Caco-2 (cell line): ENCODE data around the gene KRTAP3-1. TPM values are rescaled to one million over a fixed set of nuclear protein-coding genes. Genes with fewer than 3 reads are reported as not detected.
A peak's percentile ranks its signal among the peaks of the same experiment; 100 is the strongest.

Source experiments
- BruUV-seq: library from RNA; stranded (reverse); fragments of 400-500 nt; replicated peaks from 2 replicates; lab custom pipeline; 2021; lab: Mats Ljungman, UMichigan
- CTCF ChIA-PET: fragments of 300-600 bp; sonication (Branson Sonifier 250); formaldehyde crosslinking; loops from one replicate; lab custom pipeline; 2022; ENCODE audit warnings: antibody characterized with exemption; lab: Charles Lee
- POLR2A ChIA-PET: fragments of 300-600 bp; sonication (Branson Sonifier 250); formaldehyde crosslinking; loops from one replicate; lab custom pipeline; 2022; ENCODE audit warnings: antibody characterized with exemption; lab: Charles Lee
- DNase-seq, 2 experiments: peaks; one replicate each; pipeline versions ENCODE4 v3.0.0 to v3.0.0-alpha.2; 2020 to 2022
- H3K27me3 ChIP-seq: replicated peaks from 2 replicates; pipeline ENCODE4 v1.6.0; 2011; ENCODE audit warnings: low read length; ENCODE audit not compliant: control insufficient read depth, insufficient read depth
- H3K36me3 ChIP-seq: 2 replicates; pipeline ENCODE4 v1.5.1; 2011; ENCODE audit warnings: low read length; ENCODE audit not compliant: control insufficient read depth, insufficient read depth
- H3K4me1 ChIP-seq: fragments of 250-450 bp; sonication (Bioruptor Pico); 2 replicates; pipeline ENCODE4 v1.5.1; 2020; ENCODE audit warnings: mild to moderate bottlenecking
- H3K4me3 ChIP-seq: 2 replicates; pipeline ENCODE4 v1.5.1; 2011; ENCODE audit warnings: low read depth, mild to moderate bottlenecking, control low read depth, low read length
- H3K9me3 ChIP-seq: fragments of 250-450 bp; sonication (Bioruptor Pico); 2 replicates; pipeline ENCODE4 v1.5.1; 2020; ENCODE audit warnings: mild to moderate bottlenecking, moderate library complexity
- H3K27ac Mint-ChIP-seq: one replicate; pipeline ENCODE4 v1.8.0; 2022; ENCODE audit warnings: mixed read lengths; ENCODE audit not compliant: unreplicated experiment
- H3K27me3 Mint-ChIP-seq: one replicate; pipeline ENCODE4 v1.8.0; 2022; ENCODE audit warnings: mixed read lengths; ENCODE audit not compliant: insufficient read depth, unreplicated experiment
- H3K36me3 Mint-ChIP-seq: one replicate; pipeline ENCODE4 v1.8.0; 2022; ENCODE audit warnings: mild to moderate bottlenecking, mixed read lengths; ENCODE audit not compliant: insufficient read depth, unreplicated experiment
- H3K4me1 Mint-ChIP-seq: one replicate; pipeline ENCODE4 v1.8.0; 2022; ENCODE audit warnings: low read depth, mixed read lengths; ENCODE audit not compliant: unreplicated experiment
- H3K4me3 Mint-ChIP-seq: one replicate; pipeline ENCODE4 v1.8.0; 2022; ENCODE audit warnings: mild to moderate bottlenecking, moderate library complexity, mixed read lengths; ENCODE audit not compliant: unreplicated experiment
- H3K9me3 Mint-ChIP-seq: one replicate; pipeline ENCODE4 v1.8.0; 2022; ENCODE audit warnings: mixed read lengths; ENCODE audit not compliant: unreplicated experiment
- CTCF ChIP-seq, 2 experiments: fragments of 200-600 bp in 1 of 2; IDR thresholded peaks; 1 replicate in 1 of 2; 2 replicates in 1 of 2; pipeline versions ENCODE4 v1.5.1 to v1.8.0; 2011 to 2022; ENCODE audit warnings: antibody characterized with exemption in 1 of 2, control low read depth in 1 of 2, inconsistent platforms in 1 of 2, low read depth in 1 of 2, low read length in 1 of 2, mild to moderate bottlenecking in 1 of 2, moderate library complexity in 1 of 2; ENCODE audit not compliant: insufficient read depth in 1 of 2, severe bottlenecking in 1 of 2, unreplicated experiment in 1 of 2
- intact Hi-C: fragments of 100-400 bp; cut with micrococcal nuclease; formaldehyde crosslinking; loops from one replicate; pipeline ENCODE4 v1.10.0; 2022; ENCODE audit not compliant: unreplicated experiment
- total RNA-seq: library from RNA; stranded (reverse); gene quantifications from 2 replicates; pipeline ENCODE4 v1.2.3, GENCODE V29; 2022

Gene KRTAP3-1
- total RNA-seq, 1 experiment from 2014 or later, result 7.4 TPM

- Histone ChIP-seq H3K27me3 (no peaks in the 10 kb centered on the region), H3K9me3 (peaks cover 12% of the 10 kb centered on the region; the same call in 1 of the 2 replicates), H3K4me1 (peaks cover 58% of the 10 kb centered on the region), H3K36me3 (no peaks in the 10 kb centered on the region), H3K4me3 (no peak overlapping the region)
- Mint-ChIP-seq H3K27me3 (no peaks in the 10 kb centered on the region), H3K9me3 (peaks cover 37% of the 10 kb centered on the region), H3K27ac (peak overlapping the region; percentile 69), H3K4me3 (no peak overlapping the region), H3K36me3 (peaks cover 14% of the 10 kb centered on the region), H3K4me1 (peaks cover 48% of the 10 kb centered on the region)
- intact Hi-C loops, result no loop called here
- no peak for DNase-seq
- no TSS peak for BruUV-seq
- POLR2A ChIA-PET, result no interaction called here
- CTCF ChIA-PET, result no interaction called here
- TF ChIP-seq CTCF (IDR thresholded peaks at IDR 0.05; ENCODE audit: insufficient read depth in 1 of 2, low read depth in 1 of 2, low read length in 1 of 2, severe bottlenecking in 1 of 2, unreplicated experiment in 1 of 2), result no peak
Observed at GRCh38 chr17:41012326-41013120, 3.6 kb upstream of the KRTAP3-1 start.

- peak overlapping the region; percentile 66 for H3K27ac Mint-ChIP-seq
- no peaks in the 10 kb centered on the region for H3K27me3 ChIP-seq
- peaks cover 43% of the 10 kb centered on the region for H3K4me1 Mint-ChIP-seq
- ChIA-PET CTCF (no interaction called here), POLR2A (interaction anchor here (1.7 kb wide), 1 partner anchor 48 kb away, joined by 10 read pairs; no protein-coding TSS in a partner anchor)
- BruUV-seq, result no TSS peak
- no peak overlapping the region for H3K4me3 ChIP-seq
- intact Hi-C loops, result no loop called here
- no peak for TF ChIP-seq CTCF (IDR thresholded peaks at IDR 0.05; ENCODE audit: insufficient read depth in 1 of 2, low read depth in 1 of 2, low read length in 1 of 2, severe bottlenecking in 1 of 2, unreplicated experiment in 1 of 2)
- no peaks in the 10 kb centered on the region for H3K36me3 ChIP-seq
- H3K4me1 ChIP-seq, result peaks cover 48% of the 10 kb centered on the region
- H3K9me3 ChIP-seq, result peaks cover 12% of the 10 kb centered on the region; the same call in 1 of the 2 replicates
- no peaks in the 10 kb centered on the region for H3K27me3 Mint-ChIP-seq
- DNase-seq, result no peak
- peaks cover 20% of the 10 kb centered on the region for H3K36me3 Mint-ChIP-seq
- no peak overlapping the region for H3K4me3 Mint-ChIP-seq
- H3K9me3 Mint-ChIP-seq, result peaks cover 34% of the 10 kb centered on the region
Observed at GRCh38 chr17:41010441-41010840, 1.5 kb upstream of the KRTAP3-1 start.

GRCh38 chr17:41009936-41010335 lies 1.0 kb upstream of the KRTAP3-1 start:
- ChIA-PET POLR2A (interaction anchor here (1.7 kb wide), 1 partner anchor 49 kb away, joined by 10 read pairs; no protein-coding TSS in a partner anchor), CTCF (no interaction called here)
- no peak for TF ChIP-seq CTCF (IDR thresholded peaks at IDR 0.05; ENCODE audit: insufficient read depth in 1 of 2, low read depth in 1 of 2, low read length in 1 of 2, severe bottlenecking in 1 of 2, unreplicated experiment in 1 of 2)
- Mint-ChIP-seq H3K9me3 (peaks cover 29% of the 10 kb centered on the region), H3K4me3 (no peak overlapping the region), H3K27ac (peak overlapping the region; percentile 94), H3K4me1 (peaks cover 47% of the 10 kb centered on the region), H3K36me3 (peaks cover 20% of the 10 kb centered on the region), H3K27me3 (no peaks in the 10 kb centered on the region)
- Histone ChIP-seq H3K4me3 (no peak overlapping the region), H3K27me3 (no peaks in the 10 kb centered on the region), H3K36me3 (no peaks in the 10 kb centered on the region), H3K9me3 (peaks cover 12% of the 10 kb centered on the region; the same call in 1 of the 2 replicates), H3K4me1 (peaks cover 50% of the 10 kb centered on the region)
- intact Hi-C loops, result loop anchor here (1.0 kb wide), 6 partner anchors 38 to 172 kb away; no protein-coding TSS in a partner anchor
- BruUV-seq, result TSS peak; percentile 70
- no peak for DNase-seq
